D721Med (cell line): ENCODE measurements around the gene TMEM258.
A peak's percentile ranks its signal among the peaks of the same experiment; 100 is the strongest.

Source experiments
- DNase-seq: peaks from one replicate; pipeline ENCODE4 v3.0.0; 2011; ENCODE audit warnings: low spot score; ENCODE audit not compliant: insufficient read length
- FAIRE-seq: peaks from 2 replicates; lab custom pipeline; 2011; peaks lifted over from hg19 to GRCh38; lab: Jason Lieb, UNC
- TF ChIP-seq, protein P1 (sequence below): IDR thresholded peaks from 2 replicates; pipeline ENCODE4 v1.5.1; 2012; ENCODE audit warnings: mild to moderate bottlenecking, control low read depth; ENCODE audit not compliant: insufficient read depth; ENCODE audit errors: missing control alignments

The TMEM258 gene

DNA sequence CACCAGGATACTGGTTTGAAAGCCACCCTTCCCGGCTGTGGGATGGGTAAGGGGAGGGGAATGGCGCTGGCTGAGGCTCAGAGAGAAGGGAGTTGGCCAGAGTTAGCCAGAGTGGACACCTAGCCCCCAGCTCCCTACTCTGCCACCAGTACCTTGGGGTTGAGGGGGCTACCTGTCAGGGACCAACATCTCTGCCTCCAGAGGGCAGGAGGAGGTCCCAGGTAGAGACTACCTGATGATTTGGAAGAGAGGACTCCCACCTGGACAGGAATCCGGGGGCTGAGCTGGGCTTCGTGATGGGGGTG is 36.3 kb downstream of the TMEM258 start:
- FAIRE-seq (no peak), DNase-seq (no peak)
- TF ChIP-seq, protein P1, sequence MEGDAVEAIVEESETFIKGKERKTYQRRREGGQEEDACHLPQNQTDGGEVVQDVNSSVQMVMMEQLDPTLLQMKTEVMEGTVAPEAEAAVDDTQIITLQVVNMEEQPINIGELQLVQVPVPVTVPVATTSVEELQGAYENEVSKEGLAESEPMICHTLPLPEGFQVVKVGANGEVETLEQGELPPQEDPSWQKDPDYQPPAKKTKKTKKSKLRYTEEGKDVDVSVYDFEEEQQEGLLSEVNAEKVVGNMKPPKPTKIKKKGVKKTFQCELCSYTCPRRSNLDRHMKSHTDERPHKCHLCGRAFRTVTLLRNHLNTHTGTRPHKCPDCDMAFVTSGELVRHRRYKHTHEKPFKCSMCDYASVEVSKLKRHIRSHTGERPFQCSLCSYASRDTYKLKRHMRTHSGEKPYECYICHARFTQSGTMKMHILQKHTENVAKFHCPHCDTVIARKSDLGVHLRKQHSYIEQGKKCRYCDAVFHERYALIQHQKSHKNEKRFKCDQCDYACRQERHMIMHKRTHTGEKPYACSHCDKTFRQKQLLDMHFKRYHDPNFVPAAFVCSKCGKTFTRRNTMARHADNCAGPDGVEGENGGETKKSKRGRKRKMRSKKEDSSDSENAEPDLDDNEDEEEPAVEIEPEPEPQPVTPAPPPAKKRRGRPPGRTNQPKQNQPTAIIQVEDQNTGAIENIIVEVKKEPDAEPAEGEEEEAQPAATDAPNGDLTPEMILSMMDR: no peak

DNA sequence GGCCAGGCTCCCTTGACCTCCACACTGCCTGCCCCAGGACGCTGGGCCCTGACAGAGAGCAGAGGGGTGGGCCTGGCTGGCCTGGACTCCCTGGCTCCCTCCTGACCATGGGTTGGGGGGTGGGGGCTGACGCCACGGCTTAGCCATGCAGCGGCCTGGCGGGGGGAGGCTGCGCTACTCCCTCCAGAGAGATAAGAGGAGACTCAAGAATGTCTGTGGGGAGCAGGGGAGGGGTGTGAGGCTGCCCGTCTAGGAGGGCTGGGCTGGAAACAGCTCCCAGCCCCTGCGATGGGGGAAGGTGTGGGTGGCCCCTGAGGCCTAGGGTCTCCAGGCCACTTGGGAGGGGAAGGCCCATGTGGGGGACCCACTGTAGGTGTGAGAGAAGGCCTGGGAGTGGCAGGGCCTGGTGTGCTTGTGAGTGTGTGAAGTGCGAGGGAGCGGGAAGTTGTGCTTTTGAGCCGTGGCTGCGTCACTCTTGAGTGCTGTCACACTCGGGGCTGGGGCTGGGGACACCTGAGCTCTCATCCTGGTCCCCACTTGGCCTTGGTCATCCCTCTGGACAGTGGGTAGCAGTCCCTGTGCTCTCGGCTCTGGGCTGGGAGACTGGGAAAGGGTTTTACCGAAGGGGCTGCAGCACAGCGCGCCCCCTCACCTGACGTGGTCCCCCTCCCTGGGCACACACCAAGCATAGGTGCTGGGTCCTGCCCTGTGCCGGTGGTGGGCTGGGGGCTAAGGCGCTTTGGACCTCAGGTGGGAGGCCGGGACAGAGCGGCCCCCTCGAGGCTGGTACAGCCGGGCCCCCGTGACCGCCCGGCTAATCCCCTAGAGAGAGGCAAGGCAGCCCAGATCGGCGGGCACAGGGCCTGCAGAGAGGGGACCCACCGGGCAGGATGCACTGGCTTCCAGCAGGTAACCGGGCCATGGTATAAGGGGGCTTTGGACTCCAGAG is 37.6 kb downstream of the TMEM258 start:
- no peak for DNase-seq

DNA sequence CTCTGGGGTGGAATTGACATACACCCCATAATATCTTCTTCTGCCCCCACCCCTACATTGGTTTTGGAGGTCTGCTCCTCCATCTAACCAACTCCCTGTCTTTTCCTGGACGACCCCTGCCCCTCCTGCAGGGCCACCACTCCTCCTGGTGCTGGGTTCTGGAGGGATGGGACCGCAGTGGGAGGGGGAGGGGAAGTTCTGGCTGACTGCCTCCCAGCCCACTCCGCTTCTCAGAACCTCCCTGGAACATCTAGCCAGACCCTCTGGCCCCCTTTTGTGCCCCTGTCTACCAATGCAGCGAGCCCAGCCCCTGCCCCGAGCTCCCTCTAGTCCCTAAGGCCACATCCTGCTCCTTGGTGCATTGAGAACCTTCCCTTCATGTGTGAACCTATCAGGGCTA is 38.7 kb downstream of the TMEM258 start:
- FAIRE-seq (no peak), DNase-seq (no peak)
- TF ChIP-seq, protein P1: no peak

More for the DNA sequence above, 37.6 kb downstream of the TMEM258 start:
- TF ChIP-seq, protein P1: no peak
- FAIRE-seq: no peak

DNA sequence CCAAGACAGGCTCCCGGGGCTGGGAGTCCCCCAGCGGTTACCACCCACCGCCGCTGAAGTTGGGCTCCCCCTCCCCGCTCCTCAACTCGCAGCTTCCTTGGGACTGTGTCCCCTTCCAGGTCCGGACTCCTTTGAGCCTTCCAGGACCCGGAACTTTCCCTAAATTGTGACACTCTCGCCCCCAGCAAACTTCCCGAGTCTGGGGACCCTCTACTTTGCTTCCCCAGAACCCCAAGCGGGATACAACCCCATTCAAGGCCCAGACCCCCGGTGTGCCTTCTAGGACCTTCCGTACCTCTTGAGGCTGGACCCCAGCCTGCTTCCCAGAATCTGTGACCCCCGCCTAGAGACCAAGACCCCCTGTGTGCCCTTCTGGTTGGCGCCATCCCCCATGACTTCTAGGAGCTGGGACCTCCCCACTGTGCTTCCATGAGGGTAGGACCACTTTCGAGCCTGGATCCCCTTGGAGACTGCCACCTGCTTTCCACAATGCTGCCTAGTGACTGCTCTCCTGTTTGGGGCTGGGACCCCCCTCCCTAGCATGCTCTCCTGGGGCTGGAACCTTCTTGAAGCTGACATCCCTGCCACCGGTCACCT is 39.4 kb downstream of the TMEM258 start:
- DNase-seq (no peak), FAIRE-seq (no peak)
- TF ChIP-seq, protein P1: no peak

DNA sequence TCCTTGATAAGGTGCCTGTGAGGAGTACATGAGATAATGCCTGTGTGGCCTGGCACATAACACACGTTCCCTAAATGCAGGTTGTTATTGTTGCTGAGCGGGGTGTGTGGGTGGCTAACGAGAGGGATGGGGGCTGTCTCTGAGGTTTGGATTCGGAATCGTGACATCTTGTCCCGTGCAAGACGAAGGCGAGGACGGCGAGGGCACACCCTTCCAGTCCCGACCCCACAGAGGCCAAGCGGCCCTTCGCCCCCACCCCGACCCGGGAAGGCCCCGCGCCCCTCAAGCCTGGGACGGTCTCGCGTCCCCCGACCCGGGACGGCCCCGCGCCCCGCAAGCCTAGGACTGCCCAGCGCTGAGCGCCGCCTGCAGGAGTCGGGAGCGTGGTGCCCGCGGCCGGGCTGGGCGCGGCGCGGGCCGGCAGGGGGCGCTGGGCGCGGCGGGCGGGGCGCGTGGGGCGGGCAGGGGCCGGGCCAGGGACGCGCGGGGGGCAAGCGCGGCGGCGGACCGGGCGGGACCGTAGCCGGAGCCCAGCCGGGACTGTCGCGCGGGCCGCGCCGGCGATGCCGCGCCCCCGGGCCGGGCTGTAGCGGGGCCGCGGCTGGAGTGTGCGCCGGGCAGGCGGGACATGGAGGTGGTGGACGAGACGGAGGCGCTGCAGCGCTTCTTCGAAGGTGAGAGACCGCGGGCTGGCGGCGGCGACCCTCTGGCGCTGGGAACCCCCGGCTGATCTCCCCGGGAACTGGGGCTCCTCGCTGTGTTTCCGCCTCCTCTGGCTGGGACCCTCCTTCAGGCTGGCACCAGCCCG is 40.1 kb downstream of the TMEM258 start, which contains the start of gene MYRF:
Gene MYRF (plus strand): TSS at position 520 of the 808 bp plus-strand sequence. CDS start 109 bp downstream, at position 629.
- TF ChIP-seq, protein P1: peak; percentile 54
- FAIRE-seq (no peak), DNase-seq (no peak)

DNA sequence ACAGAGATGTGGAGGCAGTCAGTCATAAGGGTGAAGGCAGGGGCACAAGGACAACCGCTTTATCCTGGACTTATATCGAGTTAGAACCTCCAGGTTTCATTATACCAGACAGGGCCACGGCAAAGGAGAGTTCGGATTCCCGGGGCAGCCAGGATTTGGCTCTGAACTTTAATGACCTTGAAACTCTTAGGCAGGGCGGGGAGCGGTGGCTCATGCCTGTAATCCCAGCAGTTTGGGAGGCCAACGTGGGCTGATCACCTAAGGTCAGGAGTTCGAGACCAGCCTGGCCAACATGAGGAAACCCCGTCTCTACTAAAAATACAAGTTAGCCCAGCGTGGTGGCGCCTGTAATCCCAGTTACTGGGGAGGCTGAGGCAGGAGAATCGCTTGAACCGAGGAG is 41.0 kb downstream of the TMEM258 start:
- TF ChIP-seq, protein P1: no peak
- FAIRE-seq: no peak
- no peak for DNase-seq
